ENCODE results near the gene CACNA1C.

The CACNA1C gene

GRCh38 chr12:2328661-2329060, 275.9 kb downstream of the CACNA1C start:
- no peak for DNase-seq

GRCh38 chr12:2329661-2330210, 276.9 kb downstream of the CACNA1C start:
- no peak for DNase-seq

GRCh38 chr12:2332236-2332635, 279.4 kb downstream of the CACNA1C start:
- no peak for DNase-seq

DNA sequence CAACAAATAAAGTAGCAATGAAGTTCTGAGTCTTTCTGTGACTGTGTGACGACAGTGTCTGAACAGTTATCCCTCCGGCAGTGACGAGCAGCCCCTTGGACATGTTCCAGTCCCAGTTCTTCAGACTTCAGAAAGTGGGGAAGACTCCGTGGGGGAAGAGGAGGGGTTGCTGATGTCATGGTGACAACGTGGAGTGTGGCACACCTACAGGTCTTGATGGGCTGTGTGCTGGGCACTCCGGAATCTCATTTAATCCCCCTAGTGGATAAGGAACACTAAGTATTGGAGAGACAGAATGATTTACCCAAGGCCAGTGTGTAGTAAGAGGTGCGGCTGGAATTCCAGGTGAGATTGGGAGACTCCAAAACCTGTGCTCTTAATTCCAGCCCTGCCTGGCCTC, 280.2 kb downstream of the CACNA1C start:
- no peak for DNase-seq

DNA sequence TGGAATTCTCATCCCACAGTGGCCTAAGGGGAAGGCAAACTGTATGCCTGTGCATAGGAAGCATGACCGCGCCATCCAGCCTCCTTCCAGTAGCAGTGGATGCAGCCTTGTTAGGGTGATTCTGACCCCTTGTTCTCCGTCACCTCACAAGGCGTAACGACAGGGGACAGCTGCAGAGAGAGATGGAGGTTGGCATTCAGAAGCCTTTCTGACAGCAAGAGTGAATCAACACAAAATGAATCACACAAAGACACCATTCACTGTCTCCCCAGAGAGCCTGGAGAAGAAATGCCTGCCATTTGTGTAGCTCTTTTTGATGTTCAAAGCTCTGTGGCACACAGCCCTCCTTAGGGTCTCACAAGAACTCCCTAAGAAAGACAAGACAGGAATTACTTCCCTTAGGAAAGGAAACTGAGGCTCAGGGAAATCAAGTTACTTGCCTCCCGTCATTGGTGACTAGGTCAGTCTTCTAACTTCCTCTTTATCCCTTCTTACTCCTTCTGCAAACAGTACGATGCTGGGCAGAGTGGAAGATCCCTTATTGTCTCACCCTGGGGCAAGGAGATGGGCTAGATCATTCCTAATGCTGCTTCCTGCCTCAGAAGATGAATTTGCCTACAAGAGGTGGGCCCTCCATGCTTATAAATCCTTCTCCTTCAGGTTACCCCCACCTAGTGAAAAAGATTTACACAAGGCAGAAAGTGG, 280.9 kb downstream of the CACNA1C start:
- DNase-seq, result no peak

GRCh38 chr12:2334271-2334670, 281.5 kb downstream of the CACNA1C start:
- DNase-seq, result no peak

DNA sequence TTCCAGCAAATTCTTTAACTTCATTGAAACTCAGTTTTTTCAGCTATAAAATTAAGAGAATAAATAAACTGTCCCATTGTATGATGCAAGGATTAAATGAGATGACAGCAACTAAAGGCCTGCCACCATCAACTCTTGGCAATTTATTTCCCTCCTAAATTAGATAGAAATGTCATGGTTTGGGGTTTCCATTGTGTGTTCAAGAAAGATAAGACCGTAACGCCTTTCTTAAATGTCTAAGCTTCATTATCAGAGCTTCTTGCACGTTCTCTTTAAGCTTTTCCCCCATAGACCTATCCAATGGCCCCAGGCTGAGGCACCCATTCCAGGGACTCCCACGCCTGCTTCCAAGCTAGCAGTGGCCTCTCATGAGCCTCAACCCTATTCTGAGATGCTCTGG, 281.9 kb downstream of the CACNA1C start:
- DNase-seq, result no peak

DNA sequence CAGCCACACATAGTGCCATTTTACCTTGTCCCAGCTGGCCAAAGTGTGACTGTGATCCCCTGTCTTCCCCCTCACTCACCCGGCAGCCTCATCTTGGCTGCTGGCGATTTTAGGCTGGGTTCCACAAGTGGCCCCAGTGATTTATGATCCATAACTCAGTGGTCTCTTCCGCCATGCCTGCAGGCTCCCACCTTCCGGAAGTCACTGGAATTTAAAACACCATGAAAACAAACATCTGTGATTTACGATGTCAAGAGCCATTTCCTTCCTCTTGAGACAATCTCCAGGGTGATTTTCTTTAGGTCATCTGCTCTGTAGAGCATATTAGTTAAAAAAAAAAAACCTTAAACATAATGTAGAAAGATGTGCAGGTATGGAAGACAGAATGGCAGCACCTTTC, 282.3 kb downstream of the CACNA1C start:
- no peak for DNase-seq

GRCh38 chr12:2335513-2335912, 282.7 kb downstream of the CACNA1C start:
- no peak for DNase-seq

- DNase-seq, result no peak
Measured at GRCh38 chr12:2335916-2336315, 283.1 kb downstream of the CACNA1C start.

DNA sequence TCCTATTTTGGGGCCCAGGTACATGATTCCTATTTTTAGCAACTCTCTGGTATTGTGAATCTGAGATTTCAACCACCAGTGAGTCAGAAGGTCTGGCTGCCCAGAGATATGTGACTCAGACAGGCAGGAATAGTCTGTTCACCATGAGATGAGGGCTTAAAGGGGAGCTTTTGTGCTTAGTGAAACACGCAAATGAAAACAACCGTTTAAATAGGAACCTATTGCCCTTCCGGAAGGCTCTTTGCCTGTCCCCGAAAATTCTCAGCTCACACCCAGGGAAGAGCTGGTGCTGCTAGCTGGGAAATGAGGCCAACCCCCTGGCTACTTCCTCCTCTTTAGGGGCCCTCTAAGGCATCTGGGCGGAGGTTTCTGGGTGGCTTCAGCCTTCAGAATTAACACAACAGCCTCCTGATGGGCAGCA, 283.6 kb downstream of the CACNA1C start:
- no peak for DNase-seq

DNA sequence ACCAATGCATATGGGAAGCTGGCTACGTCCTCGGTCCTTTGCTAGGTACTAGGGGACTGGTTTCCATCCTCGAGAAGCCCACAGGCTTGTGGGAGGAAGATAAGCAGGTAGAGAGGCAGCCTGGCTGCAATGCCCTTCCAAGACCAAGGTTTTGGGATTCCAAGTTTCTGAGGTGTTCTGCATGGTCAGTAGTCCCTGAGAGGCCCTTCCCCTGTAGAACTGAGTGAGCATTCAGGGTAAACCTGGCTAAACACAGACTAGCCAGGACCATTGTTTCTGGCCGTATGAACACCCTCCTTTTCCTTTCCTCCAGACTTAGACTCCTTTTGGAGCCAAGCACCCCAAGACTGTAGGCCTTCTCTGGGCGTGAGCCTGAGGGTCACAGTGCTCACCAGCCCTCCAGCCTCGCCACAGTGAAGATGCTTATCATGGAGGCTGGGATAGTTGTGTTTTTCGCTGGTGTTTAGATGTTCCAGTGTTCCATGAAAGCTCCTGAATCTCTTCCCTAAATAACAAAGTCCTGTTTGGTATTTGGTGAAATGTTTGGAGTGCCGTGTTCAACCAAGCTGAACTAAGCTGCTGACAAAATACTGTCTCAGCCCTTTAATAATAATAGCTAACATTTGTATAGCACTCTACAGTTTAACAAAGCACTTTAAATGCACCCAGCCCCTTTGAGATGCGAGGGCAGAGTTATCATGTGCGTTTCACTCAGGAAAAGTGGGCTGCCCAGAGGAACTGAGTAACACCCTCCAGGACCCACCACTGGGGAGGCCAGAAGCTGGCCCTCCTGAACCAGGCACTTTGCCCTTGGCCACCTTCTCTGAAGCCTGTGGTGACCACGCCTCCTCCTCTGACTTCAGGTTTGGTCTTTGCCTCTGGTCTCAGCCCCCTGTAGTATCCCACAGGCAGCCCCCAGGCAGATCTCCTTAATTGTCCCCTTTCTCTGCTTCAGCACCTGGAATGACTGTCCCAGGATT, 284.5 kb downstream of the CACNA1C start:
- DNase-seq, result no peak

DNA sequence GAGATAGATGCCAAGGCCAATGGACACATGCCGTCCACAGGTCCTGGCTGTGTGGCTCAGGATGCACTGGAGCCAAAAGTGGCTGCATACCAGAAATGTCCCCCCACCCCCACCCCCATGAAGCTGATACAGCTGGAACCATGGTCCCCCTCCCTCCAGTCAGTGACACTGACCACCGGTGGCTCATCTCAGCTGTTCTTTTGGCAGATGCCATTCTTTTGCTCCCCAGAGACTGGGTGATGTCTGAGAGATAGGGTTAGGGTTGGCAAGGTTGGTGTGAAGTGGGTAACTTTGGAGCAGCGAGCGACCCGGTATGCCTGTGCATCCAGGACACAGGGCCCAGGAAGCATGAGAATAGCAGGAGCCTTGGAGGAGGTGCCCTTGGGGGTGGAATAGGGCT, 285.6 kb downstream of the CACNA1C start:
- DNase-seq, result no peak

- no peak for DNase-seq
Measured at GRCh38 chr12:2338991-2339431, 286.2 kb downstream of the CACNA1C start.

GRCh38 chr12:2341051-2341751, 288.4 kb downstream of the CACNA1C start:
- DNase-seq, result no peak

DNA sequence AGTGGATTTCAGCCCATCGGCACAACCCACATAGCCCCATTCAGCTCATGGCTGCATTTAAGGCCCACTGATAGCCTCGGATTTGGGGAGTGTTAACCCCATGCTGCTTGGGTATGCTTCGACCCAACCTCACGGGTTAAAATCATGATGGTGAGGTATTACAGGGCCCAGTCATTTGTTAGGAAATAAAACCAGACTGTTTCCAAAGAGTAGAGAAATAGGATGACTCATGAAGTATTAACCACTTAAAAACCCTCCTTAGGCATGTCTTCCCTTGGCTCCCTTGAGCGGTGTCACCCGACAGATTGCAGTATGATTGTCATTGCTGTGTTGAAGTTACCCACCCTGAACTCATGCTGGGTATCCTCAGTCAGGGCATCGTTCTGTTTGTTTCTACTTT, 289.1 kb downstream of the CACNA1C start:
- DNase-seq, result no peak

- no peak for DNase-seq
Measured at GRCh38 chr12:2343681-2344080, 290.9 kb downstream of the CACNA1C start.

- DNase-seq, result no peak
Measured at GRCh38 chr12:2344476-2344875, 291.7 kb downstream of the CACNA1C start.

DNA sequence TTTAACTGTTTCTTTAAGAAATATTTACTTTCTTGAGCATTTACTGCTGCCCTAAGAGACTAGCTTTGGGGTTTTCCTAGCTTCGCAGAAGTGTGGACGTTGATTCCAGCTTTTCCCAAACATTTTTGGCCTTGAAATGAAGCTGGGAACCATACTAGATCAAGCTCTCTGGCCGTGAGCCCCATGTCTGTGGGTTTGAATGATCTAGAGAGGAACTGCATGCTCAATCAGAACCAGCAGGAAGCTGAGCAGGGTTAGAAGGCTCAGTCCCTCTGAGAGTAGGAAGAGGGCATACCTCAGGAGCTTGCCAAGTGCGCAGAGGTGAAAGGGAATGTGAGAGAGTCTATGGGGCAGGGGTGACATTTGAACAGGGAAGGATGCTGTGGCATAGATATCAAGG, 292.1 kb downstream of the CACNA1C start:
- no peak for DNase-seq

GRCh38 chr12:2345902-2346301, 293.1 kb downstream of the CACNA1C start:
- DNase-seq, result no peak

- no peak for DNase-seq
Measured at GRCh38 chr12:2346416-2346815, 293.6 kb downstream of the CACNA1C start.

DNA sequence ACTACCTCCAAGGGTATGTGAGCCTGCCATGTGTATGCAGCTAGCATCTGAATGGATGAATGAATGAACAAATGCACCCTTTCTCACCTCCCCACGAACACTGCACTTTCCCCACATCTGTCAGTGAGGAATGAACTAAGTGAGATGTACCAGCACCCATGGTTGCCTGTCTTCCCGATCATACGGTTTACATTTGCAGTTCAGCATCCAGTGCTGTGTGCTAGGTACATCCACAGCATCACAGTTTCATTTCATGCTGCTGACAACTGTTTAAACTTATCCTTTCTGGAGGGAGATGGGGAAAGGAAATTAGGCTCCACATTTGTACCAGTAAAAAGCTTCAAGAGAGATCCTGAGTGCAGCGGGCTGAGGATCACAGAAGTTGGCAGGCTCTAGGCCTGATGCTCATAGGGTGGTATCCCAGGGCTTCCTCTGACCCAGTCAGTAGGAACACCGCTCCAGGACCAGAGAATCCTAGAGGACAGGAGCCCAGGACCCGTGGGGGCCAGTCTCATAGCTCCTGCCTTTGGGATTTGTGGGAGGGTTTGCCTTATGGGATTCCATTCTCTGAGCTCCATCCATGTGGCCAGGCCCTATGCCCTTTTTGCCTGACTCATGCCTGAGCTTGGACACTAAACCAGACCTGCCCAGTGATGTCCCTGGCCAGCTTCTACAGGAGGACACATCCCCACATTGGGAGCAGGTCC, 294.5 kb downstream of the CACNA1C start:
- DNase-seq, result no peak

All from activated naive CD4-positive, alpha-beta T cell treated with Interleukin-2 at 50 U/mL for 16 hours (primary cell).